HG03135 (cell line): ENCODE measurements around the gene PEMT.

Experiments used
- ATAC-seq: cut with Tn5 transposase; IDR thresholded peaks from one replicate; pipeline ENCODE4 v1.9.1; 2021; ENCODE audit warnings: mild to moderate bottlenecking, moderate library complexity; ENCODE audit not compliant: unreplicated experiment

PEMT gene

DNA sequence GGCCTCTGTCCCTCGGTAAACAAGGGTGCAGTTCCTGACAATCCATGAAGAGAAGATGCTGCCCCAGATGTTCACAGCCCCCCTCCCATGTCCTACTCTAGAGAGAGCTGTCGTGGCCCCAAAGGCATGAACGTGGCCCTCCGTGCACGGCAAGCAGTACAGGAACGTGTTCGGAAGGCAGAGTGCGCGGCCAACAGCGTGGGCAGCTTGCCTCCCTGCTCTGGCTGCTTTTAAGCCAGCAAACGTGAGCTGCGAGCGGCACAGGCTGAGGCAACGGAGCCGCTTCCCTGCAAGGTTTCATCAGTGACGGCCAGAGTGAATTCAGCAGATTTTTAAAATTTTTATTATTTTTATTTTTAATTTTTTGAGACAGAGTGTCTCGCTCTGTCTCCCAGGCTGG, 37.2 kb downstream of the PEMT start:
- no peak for ATAC-seq

DNA sequence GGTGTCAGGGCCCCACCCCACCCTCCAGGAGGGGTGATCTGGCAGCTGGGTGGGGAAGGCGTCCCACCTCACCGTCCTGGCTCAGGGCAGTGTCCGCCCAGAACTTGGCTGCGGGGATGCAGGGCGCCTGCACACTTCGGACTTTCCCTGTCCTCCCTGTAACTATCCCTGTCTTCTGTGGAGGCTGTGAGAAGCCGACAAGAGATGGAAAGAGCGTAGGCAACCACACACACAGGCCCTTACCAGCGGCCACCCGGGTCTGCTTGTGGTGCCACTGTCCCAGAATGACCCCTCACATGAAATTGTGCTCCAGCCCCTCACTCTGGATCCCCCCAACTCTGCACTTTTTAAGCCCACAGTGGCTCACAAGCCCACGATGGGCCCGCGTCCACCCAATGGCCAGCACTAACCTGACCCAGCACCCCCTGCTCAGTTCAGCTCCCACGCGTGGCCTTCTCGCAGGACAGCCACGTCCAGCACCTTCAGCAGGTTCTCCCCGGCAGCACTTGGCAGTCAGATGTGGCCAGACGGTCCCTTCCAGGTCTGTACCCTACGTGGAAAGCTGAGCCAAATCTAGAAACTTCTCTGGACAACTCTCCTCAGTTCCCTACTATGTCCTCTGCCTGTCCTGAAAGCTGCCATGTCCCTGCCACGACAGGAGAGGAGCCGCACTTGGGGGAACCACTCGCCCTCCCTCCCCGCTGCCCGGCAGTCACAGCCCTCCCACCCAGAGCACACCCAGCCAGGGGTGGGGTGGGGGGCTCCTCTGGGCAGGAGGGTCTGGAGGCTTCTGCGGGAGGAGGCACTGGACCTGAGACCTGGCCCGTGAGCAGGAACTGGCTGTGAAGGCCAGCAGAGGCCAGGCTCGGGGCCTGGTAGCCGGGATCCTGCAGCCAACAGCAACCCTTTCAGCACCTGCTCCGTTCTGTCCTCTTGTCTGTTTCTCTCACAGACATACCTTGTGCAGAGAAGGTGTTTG, 38.0 kb downstream of the PEMT start:
- ATAC-seq = no peak

DNA sequence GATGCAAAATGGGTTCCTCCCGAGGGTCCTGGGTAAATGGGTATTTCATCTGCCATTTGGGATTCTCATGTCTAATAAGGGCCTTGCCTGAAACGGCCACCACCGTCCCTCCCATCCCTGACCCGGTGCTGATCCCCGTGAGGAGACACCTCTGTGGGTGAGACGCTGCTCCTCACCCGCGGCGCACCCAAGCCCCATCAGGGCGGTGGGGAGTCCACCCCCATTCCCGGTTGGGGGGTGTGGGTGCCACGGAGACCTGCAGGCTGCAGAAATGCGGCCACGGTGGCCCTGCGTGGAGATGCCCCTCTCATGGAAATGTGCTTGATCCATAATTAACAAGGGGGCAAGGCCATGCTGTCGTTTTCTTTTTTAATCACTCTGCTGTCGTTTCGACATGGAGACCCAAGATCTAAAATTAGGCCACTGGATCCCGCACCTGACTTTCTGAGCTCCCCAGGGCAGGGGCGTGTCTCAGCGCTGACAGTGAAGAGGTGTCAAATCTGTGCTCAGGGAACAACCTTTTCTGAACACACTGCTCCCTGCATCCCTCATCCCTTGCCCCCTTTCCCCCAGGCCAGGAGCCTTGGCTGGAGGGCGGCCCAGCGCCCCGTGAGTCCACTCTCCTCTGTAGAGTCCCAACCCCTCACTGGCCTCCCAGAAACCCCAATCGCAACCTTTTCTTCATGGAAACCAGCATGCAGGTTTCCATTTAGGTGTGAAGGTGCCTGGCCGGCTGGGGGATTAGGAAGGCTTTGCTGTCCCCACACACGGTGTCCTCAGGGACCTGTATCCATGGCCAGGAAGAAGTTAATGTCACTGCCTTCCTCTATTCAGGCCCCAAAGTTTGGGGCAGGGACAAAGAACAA, 38.9 kb downstream of the PEMT start:
- ATAC-seq = no peak

DNA sequence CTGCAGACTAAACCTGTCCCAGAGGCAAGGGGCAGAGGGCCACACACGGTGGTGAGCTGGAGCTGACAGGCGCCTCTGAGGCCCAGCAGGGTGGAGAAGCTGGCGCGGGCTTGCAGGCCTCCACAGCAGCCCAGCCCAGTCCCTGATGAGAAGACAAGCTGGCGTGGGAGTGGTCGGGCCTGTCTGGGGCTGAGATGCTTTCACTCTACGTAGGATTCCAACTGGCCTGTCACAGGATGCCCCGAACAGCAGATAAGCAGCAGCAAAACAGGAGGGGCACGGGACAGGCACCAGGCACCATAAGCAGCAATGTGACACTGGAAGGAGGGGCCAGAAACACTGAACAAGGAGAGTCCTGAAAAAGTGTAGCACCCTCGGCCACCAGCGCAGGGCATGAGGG, 40.1 kb downstream of the PEMT start:
- ATAC-seq = no peak

DNA sequence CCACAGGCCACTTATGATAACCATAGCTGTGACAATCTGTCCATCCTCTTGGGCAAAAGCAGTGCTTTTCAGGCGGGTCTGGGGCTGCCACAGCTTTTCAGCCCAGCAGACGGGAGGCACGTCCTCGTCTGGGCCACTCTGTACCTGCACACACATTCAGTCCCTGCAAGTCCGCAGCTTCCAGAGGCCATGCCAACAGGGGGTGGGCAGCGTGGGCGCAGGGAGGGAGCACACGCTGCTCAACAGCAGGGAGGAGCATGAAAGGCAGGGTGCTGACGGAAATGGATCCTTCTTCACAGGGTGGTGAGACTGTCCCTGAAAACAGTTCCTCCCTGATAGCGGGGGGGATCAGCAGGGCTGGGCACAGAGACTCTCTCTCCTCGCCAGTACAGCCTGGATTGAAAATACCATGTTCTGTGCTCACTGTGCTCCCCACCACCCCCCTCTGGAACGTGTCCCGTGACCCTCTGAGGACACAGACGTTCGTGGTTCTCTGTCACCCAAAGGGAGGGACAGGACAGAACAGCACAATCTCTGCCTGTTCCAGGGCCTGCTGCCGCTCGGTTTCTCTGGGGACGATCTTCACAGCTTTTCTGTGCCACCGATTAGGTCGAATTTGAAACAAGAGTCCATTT, 41.7 kb downstream of the PEMT start:
- no peak for ATAC-seq

DNA sequence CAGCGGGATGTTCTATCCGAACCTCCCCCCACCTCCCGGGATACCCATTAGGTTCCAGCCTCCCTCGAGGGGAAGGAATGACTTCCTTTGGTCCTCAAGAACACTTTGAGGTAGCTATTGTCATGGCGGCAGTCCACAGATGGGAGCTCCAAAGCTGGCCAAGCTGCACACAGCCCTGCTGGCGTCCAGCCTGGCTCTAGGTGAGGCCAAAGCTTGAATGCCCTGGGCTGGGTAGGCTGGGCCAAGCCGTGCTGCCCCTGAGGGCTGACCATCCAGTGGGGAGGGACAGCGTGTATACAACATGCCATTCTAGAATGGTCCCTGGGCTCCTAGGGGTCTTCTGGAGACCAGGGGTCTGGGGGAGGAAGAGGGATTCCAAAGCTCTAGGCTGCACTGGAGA, 43.5 kb downstream of the PEMT start:
- no peak for ATAC-seq

DNA sequence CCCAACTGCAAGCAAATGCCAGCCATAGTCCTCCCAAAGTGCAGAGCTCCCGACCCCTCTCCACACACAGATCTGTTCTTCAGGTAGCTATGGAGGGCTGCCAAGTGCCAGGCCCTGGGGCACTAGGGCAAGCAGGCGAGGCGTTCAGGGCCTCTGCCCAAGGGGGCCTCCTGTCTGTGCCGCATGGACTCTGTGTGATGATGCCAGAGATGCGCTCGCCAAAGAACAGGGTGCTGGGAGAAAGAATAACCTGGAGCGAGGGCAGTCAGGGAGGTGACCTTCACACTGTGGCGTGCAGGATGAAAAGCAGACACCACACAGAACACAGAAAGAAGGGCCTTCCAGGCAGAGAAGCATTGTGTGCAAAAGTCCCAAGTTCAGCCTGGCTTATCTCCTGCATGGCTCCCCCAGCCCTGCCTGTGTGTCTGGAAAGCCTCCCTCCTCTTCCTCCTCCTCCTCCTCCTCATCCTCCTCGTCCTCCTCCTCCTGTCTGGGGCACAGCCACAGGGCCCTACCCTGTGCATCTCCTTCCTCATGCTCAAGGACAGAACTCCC, 44.2 kb downstream of the PEMT start:
- no peak for ATAC-seq

DNA sequence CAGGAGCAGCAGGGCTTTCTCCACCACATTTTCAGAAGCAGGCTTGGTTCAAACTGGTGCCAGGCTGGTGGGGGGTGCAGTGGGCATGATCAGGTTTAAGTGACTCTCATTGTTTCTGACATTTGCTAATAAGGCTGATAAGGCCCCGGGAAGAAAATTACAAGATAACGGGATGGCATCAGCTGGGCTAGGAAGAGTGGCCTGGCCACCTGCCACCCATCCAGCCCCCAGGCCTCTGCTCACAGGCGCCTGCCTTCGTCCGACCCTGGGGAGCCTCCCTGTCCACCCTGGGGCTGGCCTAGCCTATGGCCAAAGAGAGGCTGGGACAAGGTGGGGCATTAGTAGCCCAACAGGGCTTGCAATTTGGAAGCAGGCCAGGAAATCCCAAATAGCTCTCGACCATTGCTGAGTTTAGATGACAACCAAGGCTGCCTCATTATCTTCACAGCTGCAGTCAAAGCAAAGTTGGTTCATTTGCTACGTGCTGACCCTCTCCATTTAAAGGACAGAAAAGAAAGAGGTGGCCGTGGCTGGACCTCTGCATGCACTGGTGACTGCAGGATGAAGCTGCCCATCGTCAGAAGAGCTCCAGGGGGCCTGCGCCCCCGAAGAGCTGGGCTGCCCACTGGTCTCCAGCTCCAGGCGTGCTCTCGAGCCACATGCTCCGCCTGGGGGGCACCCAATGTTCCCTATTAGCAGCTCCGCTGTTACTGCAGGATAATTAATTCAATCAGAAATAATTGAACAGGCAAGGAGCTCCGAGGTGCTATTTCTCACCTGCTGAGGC, 44.9 kb downstream of the PEMT start:
- no peak for ATAC-seq

DNA sequence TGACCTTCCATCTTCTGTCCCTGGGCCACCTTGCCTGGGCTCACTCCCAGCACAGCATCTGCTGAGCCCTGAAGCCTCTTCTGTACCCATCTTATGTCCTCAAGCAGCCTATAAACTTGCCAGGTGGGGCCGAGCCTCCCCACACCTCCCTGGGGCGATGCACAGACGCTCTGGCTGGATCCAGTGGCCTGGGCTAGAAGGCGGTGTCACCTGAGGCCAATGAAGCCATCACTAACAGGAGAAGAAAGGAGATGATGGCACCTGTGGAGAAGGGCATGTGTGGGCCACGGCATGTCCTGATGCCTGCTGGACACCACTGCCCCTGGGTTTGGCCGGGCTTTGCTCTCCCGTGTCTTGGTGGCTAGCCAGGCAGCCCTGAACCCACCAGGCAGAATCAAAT, 45.5 kb downstream of the PEMT start:
- no peak for ATAC-seq

DNA sequence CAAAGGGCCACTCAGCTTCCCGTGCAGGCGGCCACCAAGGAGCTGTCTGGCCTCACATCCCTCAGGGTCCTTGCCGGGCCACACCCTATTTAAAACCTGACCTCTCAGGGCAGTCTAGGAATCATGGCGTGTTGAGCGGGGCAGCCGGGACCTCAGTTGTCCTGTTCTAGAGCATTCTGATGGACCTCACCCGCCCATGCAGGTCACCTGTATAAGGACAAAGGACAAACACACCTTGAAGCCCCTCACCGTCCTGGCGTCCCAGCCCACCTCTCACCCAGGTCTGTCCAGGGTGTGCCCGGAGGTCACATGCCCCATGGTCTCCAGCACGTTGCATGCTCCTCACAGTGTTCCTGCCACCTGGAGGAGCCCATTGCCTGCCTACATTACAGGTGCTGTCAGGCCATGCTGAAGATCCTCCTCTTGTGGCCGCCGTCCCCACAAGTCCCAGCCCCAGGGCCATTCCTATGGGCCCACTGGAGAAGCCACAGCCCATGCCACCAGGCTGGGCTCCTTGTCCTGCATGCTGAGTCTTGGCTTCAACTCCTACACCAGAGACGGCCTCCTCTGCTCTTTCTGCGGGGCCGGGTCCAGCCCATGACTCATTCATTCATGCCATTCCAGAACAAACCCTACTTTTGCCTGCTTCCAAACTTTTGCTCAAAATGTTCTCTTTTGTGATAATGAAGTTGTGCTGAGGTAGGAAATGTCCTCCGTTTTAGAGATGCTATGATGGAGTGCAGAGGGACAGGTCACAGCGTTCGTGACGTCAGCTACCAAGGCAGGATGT, 46.3 kb downstream of the PEMT start:
- no peak for ATAC-seq

DNA sequence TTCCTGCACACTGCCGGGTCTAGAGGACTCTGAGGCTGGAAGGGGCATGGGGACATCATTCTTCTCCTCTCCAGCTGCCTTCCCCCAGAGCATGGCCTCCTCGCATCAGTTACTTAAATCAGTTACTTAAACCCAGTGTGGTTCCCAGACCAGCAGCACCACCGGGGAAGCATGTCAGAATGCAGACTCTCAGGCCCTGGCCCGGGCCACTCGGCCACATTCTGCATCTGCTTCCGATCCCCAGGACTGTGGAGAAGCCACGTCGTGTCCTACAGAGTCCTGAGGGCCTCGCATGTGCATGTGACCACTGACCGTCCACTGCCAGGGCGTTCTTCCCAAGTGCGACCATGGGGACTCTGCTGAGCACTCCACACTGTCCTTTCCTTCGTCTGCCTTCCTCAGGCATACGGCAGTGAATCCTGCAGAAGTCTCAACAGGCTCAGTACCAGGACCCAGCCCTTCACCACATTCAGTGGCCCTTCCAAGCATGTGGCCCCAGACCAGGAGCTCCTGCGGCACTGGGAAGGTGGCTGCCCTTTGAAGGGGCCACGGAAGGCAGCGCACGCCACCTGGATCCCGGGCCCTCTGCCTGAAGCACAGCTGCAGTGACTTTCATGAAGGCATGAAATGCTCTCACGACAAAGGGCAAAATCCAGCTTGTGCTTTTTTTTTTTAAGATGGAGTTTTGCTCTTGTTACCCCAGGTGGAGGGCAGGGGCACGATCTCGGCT, 48.4 kb downstream of the PEMT start:
- ATAC-seq = no peak

DNA sequence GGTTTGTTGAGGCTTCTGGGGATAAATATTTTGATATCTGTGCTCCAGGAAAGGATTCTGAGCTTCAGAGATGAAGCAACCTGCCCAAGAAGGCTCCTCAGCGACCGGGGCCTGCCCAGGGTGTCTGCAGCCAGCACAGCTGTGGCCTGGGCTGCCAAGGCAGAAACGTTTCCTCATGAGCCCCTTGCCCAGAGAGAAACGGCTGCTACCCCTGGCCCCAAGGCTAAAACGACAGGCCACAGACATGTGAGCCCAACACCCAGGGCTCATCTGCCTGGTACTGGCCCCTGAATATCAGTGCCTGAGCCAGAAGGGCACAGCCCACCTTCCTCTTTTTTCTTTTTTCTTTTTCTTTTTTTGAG, 49.9 kb downstream of the PEMT start:
- ATAC-seq = no peak

DNA sequence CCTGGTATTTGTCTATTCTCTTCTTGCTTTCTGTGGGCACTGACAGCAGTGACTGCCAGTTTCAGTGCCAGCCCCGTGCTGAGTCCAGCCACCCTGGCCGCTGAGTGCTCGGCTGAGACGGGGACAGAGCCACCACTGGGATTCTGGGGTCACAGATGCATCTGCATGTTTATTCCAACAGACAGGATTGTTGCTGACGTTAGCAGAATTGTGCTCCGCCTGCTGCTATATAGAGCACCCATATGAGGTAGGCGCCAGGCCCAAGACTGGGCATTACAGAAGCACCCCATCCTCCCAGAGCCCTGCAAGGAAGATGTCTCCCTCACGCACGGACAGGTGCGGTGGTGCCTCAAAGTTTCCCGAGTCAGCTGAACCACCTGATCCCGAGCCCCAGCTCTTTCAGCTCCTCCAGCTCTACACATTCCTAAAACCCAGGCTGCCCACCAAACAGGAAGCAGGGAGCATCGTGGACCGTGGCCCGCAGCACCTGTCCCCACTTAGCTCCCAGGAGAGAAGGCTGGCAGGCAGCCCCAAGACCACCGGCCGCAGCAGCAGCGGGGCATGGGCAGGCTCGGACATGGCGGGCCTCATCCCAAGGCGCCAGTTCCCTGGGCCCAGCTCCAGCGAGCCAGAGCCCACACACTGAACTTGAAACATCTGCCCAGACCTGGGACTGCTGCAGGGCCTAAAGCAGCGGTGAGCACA, 50.4 kb downstream of the PEMT start:
- no peak for ATAC-seq

DNA sequence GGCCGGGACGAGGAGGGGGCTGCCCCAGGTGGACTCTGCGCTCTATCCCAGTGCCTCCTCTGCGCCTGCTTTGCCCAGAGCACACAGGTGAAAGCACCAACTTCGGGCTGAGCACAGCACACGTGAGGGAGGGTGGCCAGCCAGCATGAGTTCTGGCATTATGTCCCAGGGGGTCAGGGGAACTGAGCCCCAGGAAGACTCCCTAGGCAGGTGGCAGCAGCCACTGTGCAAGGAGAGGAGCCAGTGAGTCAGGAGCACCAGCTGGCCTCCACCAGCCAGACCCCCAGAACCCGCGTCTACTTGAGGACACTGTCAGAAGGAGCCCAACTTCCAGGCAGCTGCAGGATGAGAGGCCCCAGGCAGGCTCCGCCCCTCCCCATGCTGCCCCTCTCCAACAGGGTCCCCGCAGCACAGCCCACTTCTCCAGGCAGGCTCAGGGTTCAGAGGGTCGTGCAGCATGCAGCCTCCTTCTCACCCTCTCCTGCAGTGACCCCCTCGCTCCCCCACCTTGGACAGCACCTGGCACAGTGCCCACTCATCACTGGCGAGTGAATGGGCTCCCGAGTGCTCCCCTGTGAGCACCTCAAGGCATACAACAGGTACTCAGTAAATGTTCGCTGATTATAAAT, 51.1 kb downstream of the PEMT start:
- ATAC-seq = no peak

DNA sequence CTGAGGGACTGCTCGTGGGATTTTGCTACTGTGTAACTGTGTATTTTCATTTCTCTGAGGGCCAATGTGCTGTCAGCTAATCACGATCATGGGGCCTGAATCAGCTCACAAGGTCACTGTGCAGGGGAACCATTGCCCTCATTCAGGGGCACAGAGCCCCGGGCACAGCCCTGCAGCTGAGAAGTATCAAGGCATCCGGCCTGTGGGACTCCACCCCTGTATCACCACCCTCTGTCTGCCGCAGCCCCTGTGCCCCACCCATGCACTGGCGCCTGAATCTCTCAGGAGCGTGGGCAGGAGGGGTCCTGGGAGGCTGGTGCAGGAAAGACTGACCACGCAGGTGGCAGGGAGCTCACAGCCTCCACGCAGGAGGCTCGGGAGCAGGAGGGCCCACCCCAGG, 51.9 kb downstream of the PEMT start:
- ATAC-seq = no peak

DNA sequence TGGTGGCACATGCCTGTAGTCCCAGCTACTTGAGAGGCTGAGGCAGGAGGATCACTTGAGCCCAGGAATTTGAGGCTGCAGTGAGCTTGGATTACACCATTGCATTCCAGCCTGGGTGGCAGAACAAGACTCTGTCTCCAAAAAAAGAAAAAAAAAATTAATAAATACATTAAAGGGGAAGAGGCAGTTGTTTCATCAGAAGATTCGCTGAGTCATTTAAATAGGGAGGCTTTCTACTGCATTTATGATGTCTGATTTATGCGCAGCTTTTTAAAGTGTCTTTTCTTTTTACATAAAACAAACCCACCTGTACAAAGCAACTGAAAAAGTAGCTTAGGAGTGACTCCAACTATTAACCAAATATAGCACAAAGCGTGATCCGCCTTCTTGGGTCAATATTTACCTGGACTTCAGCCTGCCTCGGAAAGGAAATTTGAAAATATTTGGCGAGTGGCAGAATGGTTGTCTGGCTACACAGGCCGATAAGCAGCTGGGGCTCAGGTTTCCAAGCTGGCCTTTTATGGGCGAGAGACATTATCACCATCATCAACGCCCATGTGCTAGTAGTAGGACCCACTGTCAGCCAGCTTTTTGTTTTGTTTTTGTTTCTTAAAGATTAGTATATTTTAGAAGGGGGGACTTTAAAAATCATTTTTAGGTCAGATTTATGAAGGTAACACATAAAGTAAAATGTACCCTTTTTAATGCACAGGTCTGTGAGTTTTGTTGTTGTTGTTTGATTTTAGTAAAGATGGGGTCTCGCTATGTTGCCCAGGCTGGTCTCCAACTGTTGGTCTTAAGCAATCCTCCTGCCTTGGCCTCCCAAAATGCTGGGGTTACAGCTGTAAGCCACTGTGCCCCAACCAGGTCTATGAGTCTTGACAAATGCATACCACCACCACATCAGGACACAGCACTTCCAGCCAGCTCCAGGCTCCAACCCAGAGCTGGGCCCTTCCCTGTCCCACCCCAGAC, 52.8 kb downstream of the PEMT start:
- no peak for ATAC-seq
